Astrocyte of the spinal cord (primary cell): ENCODE data around the gene TMA7B.

Source experiments
- DNase-seq: peaks from one replicate; pipeline ENCODE4 v3.0.0; 2011; ENCODE audit warnings: low read depth, low spot score
- H3K4me3 ChIP-seq: 2 replicates; pipeline ENCODE4 v1.5.1; 2011; ENCODE audit warnings: low read depth, mild to moderate bottlenecking, low read length, moderate library complexity
- CTCF ChIP-seq: IDR thresholded peaks from 2 replicates; pipeline ENCODE4 v1.5.1; 2012; ENCODE audit warnings: low read depth, mild to moderate bottlenecking, low read length, inconsistent platforms
- in situ Hi-C: cut with HindIII; loops from 2 replicates; pipeline ENCODE4 v1.10.0; 2017; ENCODE audit warnings: low sequenced_read_pairs

TMA7B gene

GRCh38 chr22:39932166-39932565 is 28.0 kb upstream of the TMA7B start:
- no peak overlapping the region for H3K4me3 ChIP-seq
- DNase-seq: no peak
- in situ Hi-C loops: no loop called here
- no peak for TF ChIP-seq CTCF

- in situ Hi-C loops: no loop called here
- peak; percentile 70 for TF ChIP-seq CTCF
- DNase-seq: peak; percentile 37
- no peak overlapping the region for H3K4me3 ChIP-seq
Observed at GRCh38 chr22:39932918-39933649, 27.1 kb upstream of the TMA7B start.

- no peak for TF ChIP-seq CTCF
- DNase-seq: no peak
- H3K4me3 ChIP-seq: no peak overlapping the region
- in situ Hi-C loops: no loop called here
Observed at GRCh38 chr22:39933741-39934140, 26.5 kb upstream of the TMA7B start.

- no peak for DNase-seq
- in situ Hi-C loops: no loop called here
- H3K4me3 ChIP-seq: no peak overlapping the region
- TF ChIP-seq CTCF: no peak
Observed at GRCh38 chr22:39935116-39935515, 25.1 kb upstream of the TMA7B start.

GRCh38 chr22:39935612-39936011 is 24.6 kb upstream of the TMA7B start:
- no peak for TF ChIP-seq CTCF
- DNase-seq: no peak
- H3K4me3 ChIP-seq: no peak overlapping the region
- in situ Hi-C loops: no loop called here

GRCh38 chr22:39936523-39937145 is 23.6 kb upstream of the TMA7B start:
- no peak overlapping the region for H3K4me3 ChIP-seq
- TF ChIP-seq CTCF: no peak
- in situ Hi-C loops: no loop called here
- no peak for DNase-seq
